ENCODE data around the gene LILRB5. TPM values are rescaled to one million over a fixed set of nuclear protein-coding genes. Genes with fewer than 3 reads are reported as not detected.
A peak's percentile ranks its signal among the peaks of the same experiment; 100 is the strongest.
"Not testable (repeated sequence)": the region's sequence is repeated elsewhere in the genome, so short reads cannot be mapped to it uniquely, and the experiment has no call there.

The LILRB5 gene
- total RNA-seq, 1 donor from 2014 or later: 0.32 TPM

DNA sequence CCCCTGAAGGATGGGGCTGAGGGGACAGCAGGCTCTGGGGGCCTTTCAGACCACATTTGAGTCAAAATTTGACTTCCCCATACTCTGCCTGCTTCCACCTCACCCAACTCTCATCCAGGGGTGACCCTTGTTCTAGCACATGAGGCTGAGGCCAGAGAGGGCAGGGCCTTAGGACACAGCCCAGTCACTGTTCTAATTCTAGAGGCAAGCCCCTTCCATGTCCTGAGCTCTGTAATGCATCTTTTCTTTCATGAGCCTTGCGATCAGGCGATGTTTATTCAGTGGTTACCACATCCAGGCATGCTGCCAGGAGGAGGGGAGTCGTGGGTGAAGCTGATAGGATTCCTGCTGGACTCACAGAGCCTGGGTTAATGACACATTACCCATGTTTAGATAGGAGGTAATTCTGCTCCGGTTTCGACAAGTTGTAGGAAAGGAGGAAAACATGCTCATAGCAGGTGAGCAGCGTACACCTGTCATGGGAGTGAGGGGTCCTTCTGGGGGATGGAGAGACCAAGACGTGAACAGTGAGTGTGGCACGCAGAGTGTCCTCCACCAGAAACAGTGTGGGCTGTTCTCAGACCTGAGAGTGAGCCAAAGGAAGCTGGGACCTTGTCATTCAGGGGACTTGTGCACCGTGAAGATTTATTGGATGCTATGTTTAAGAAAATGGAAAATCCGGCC is 47.1 kb downstream of the LILRB5 start:
- ATAC-seq: peak; percentile 67

DNA sequence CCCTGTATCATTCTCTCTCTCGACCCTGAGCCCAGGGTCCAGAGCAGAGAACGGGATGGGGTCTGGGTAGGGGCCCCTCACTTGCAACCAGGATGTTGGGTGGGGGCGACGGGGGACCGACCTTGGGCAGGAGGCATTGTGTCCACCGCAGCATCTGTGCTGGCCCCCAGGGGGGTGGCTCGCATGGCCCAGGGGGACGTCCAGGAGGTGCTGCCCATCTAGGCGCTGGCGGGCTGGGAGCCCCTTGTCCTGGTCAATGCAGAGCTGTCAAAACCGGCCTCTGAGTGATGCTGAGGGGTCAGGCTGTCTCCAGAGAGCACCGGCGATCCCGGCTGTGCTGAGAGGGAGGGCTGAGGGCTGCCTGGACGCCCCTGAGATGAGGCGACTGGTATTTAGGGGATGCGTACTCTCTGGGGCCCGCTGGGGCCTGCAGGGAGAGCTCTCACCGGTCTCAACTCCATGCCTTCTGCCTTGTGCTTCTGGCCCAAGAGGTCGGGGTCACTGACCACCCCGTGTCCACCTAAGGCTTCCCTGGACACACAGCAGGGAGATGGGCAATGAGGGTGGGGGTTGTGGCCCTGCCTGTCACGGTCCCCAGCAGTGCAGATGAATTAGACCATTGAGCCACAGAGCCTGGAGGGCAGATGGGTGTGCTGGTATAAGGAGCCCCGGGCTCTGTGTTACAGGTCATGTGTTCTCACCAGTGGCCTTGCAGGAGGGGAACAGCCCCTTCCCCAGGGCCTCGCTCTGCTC is 47.8 kb downstream of the LILRB5 start:
- ATAC-seq: peak; percentile 25

DNA sequence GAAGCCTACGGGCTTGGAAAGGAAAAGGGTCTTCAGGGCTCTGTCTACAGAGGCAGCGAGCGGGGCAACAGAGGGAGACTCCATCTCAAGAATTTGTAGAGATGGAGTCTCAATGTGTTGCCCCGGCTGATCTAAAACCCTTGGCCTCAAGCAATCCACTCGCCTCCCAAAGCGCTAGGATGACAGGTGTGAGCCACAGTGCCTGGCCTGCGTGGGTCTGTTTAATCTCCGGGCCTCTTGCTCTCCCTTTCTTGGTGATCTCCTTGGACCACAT is 48.4 kb downstream of the LILRB5 start:
- ATAC-seq: no peak

DNA sequence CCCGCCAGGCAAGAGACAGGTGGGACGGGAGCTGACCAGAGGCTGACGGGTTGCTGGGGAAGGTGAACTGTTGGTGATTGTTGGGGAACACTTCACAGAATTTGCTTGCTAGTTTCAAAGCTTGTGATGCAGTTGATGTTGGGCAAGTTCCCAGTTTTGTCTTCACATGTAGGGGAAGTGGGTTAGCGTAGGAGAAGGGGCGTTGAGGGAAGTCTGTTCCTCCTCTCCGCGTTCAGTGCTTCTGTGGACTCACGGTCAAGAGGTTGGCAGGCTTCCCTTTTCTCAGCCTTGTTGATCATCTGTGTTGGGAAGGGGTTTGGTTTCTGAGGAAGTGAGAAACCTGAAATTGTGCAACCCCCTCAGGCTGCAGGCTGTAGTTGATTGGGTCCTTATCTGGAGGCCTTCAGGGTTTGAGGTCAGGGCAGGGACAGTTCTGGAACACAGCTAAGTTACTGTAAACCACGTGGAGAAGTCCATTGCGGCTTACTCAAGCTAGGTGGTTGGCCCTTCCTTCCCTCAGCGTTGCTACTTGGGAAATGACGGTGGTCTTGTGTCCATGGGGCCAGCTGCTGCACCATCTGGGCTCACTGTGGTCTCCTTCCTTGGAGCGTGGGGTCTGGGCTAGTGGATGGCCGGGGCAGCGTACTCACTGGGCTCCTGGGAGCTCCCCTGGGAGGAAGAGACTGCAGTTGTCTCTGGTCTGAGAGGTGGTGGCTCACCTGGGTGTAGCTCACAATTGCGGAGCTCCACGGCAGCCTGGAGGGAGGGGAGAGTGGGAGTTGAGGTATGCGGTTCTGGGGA is 48.9 kb downstream of the LILRB5 start:
- ATAC-seq: peak; percentile 5

DNA sequence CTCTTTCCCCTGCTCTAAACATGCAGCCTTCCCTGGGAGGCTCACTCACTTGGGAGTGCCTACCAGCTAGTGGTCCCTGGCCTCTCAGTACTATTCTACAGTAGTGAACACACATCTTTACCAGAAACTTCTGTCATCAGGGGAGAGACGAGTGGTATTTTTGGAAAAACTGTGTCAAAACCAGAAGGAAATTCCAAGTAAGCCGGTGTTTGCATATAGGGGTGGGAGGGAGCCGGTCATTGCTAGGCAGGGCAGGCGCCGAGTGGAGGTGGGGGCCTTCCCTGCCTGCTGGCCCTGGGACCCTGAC is 49.4 kb downstream of the LILRB5 start:
- ATAC-seq: no peak

DNA sequence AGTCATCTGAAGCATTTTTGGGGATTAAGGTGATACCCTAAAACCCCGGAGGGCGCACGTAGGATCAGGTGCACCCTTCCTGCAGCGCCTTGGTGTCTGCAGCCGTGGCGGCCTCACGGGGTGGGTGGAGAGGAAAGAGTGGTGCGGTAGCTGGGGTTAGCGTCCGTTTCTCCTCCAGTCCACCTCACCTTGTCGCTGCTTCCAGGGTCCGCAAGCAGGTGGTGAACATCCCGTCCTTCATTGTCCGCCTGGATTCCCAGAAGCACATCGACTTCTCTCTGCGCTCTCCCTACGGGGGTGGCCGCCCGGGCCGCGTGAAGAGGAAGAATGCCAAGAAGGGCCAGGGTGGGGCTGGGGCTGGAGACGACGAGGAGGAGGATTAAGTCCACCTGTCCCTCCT is 49.9 kb downstream of the LILRB5 start:
- not testable (repeated sequence) for ATAC-seq

DNA sequence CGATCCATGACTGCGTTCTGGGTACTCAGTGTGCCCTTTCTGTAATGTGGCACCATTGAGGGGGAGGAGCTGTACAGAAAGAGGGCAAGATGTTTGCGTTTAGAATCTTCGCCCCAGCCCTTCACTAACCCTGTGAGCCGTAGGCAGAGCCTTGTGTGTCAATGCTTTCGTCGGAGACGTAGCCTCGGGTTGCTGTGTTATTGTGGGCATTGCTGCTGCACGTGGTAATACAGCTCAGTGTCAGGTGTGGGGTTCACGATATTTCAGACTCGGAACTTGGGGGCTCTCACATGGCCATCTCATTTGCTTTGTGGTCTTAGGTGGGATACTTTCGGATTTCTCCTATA is 50.3 kb downstream of the LILRB5 start:
- no peak for ATAC-seq

DNA sequence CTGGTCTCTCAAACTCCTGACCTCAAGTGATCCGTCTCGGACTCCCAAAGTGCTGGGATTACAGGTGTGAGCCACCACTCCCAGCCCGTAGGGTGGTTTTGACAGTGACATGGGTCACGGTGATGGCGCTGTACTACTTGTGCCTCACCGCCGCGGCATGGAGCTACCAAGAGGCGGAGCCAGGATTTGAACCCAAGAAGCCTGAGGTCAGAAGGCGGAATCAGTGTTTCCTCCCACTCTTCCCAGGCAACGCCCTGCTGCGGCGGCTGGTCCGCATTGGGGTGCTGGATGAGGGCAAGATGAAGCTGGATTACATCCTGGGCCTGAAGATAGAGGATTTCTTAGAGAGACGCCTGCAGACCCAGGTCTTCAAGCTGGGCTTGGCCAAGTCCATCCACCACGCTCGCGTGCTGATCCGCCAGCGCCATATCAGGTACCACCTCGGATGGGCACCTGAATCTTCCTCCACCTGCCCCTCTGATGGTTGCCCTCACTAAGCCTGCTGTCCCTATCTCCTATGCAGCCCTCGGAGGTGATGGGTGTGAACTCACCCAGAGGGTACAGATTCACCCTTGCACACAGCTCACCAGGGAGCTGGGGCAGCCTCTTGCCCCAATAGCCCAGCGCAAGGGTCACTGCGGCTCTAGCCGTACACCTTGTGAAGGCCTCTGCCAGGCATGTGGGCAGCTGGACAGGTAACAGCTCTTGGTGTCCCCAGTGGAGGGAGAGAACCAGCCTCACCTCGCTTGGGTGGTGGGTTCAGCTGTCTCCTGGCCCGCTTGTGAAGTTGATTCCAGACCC is 50.8 kb downstream of the LILRB5 start:
- no peak for ATAC-seq

DNA sequence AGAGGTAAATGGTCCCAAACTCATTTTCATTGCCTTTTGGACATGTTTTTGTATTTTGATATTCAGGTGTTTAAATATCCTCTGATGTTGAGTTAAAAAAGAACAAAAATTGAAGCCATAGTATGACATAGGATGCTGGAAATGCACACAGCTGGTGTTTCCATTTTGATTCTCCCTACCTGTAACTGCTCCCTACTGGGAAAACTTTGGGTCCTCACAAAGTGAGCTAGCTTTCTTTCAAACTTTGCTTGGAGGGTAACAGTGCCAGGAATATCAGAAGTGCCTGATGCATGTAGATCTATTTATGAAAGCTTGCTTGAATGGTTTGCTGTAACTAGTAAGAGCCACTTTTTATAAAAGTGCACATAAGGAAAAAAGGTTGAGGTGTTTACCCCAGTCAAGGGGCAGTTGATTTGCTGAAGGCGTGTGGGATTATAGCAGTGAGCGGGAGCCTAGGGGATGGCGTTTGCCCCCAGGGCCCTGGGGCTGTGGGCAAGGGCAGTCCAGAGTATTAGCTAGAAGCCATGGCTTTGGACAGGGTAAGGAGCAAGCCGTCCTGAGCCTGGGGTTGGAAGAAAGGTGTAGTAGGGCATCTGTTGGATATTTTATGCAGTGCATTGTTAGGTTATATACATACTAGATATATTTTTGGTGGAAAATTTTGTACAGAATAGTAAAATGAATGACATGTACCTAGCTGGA is 52.2 kb downstream of the LILRB5 start:
- ATAC-seq: no peak

DNA sequence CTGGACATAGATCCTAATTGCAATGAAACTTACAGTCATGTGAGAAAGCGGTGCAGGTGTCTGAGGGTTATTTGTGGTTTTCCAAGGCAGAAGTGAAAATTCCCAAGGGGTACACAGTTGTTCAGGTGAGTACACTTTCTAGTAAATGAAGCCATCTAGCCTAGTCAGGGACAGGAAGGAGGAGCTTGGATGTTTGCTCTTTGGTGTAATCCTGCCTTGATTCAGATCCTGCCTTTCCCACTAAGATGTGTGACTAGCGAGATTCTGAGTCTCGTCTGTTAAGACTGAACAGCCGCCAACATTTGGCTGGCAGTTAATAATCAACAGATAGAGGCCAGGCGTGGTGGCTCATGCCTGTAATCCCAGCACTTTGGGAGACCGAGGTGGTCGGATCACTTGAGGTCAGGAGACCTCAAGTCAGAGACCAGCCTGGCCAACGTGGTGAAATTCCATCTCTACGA is 53.9 kb downstream of the LILRB5 start:
- no peak for ATAC-seq

DNA sequence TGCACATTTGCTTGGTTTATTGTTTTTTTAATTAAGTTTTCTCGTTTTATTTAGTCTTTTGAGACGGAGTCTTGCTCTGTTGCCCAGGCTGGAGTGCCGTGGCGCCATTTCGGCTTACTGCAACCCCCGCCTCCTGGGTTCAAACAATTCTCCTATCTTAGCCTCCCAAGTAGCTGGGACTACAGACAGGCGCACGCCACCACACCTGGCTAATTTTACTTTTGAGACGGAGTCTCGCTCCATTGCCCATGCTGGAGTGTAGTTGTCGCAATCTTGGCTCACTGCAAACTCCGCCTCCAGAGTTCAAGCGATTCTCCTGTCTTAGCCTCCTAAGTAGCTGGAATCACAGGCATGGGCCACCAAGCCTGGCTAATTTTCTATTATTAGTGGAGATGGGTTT is 55.1 kb downstream of the LILRB5 start:
- no peak for ATAC-seq

DNA sequence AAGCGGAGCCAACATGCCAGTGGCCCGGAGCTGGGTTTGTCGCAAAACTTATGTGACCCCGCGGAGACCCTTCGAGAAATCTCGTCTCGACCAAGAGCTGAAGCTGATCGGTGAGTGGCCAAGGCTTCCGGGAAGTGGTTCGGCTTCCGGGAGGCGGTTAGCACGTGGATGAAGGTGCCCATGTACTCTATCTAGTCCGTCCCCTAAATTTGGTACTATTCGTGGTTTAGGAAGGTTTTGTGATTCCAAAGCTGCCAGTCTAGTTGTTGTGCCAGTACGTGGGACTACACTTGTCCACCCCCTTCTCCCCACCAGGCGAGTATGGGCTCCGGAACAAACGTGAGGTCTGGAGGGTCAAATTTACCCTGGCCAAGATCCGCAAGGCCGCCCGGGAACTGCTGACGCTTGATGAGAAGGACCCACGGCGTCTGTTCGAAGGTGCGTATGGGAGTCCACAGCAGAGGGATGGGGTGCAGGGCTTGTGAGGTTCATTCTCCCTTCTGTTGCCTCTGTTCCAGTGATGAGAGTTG is 55.8 kb downstream of the LILRB5 start:
- no peak for ATAC-seq

Other genes starting within 250 kb of the LILRB5 start
- gene VSTM1, start 193.4 kb downstream of the LILRB5 start, total RNA-seq: not detected
- not detected for gene TARM1, start 175.9 kb downstream of the LILRB5 start, total RNA-seq
- 0.40 TPM for gene OSCAR, start 156.5 kb downstream of the LILRB5 start, total RNA-seq
- gene NDUFA3, start 154.4 kb downstream of the LILRB5 start, total RNA-seq: 104 TPM
- gene TFPT, start 141.6 kb downstream of the LILRB5 start, total RNA-seq: 8.8 TPM
- gene PRPF31, start 141.5 kb downstream of the LILRB5 start, total RNA-seq: 34.3 TPM
- 31.7 TPM for gene CNOT3, start 119.5 kb downstream of the LILRB5 start, total RNA-seq
- gene LENG1, start 97.6 kb downstream of the LILRB5 start, total RNA-seq: 3.7 TPM
- 36.5 TPM for gene TMC4, start 84.1 kb downstream of the LILRB5 start, total RNA-seq
- 36.7 TPM for gene MBOAT7, start 67.7 kb downstream of the LILRB5 start, total RNA-seq
- gene TSEN34, start 66.0 kb downstream of the LILRB5 start, total RNA-seq: 36.1 TPM
- gene RPS9, start 56.4 kb downstream of the LILRB5 start, total RNA-seq: 1,727 TPM
- 0.72 TPM for gene LILRB3, start 34.3 kb downstream of the LILRB5 start, total RNA-seq
- gene LILRA6, start 14.5 kb downstream of the LILRB5 start, total RNA-seq: not detected
- 0.84 TPM for gene LILRB2, start 23.8 kb upstream of the LILRB5 start, total RNA-seq
- 0.64 TPM for gene LILRA5, start 55.9 kb upstream of the LILRB5 start, total RNA-seq
- gene LILRA4, start 81.9 kb upstream of the LILRB5 start, total RNA-seq: not detected
- 1.5 TPM for gene LAIR1, start 107.7 kb upstream of the LILRB5 start, total RNA-seq
- gene TTYH1, start 158.2 kb upstream of the LILRB5 start, total RNA-seq: 0.44 TPM
- 38.5 TPM for gene LENG8, start 191.9 kb upstream of the LILRB5 start, total RNA-seq
- 7.2 TPM for gene LENG9, start 206.5 kb upstream of the LILRB5 start, total RNA-seq
- 18.2 TPM for gene CDC42EP5, start 216.0 kb upstream of the LILRB5 start, total RNA-seq
- gene LAIR2, start 245.6 kb upstream of the LILRB5 start, total RNA-seq: not detected

Data from esophagus mucosa (tissue), 1 donor.